ENCODE measurements around the gene OR1F1.

Gene OR1F1

GRCh38 chr16:3149193-3149530 is 38.8 kb upstream of the OR1F1 start:
- Histone ChIP-seq H3K79me2 (ENCODE audit: insufficient read depth, low read depth) (no peaks in the 10 kb centered on the region), H3K4me2 (peak overlapping the region; percentile 99; the same call in 1 of the 2 replicates), H3K27ac (no peak overlapping the region), H3K4me3 (IDR thresholded peaks at IDR 0.05; ENCODE audit: insufficient read depth, low read depth, low read length) (no peak overlapping the region), H4K20me1 (ENCODE audit: insufficient read depth) (no peaks in the 10 kb centered on the region), H2AFZ (ENCODE audit: low read depth) (peak overlapping the region; percentile 65; the same call in 1 of the 2 replicates), H3K27me3 (ENCODE audit: insufficient read depth, low read depth) (peaks cover 5% of the 10 kb centered on the region; the same call in 1 of the 2 replicates), H3K36me3 (ENCODE audit: insufficient read depth) (no peaks in the 10 kb centered on the region), H3K4me1 (ENCODE audit: low read depth, poor library complexity, severe bottlenecking) (peaks cover 15% of the 10 kb centered on the region), H3K9ac (peak overlapping the region; percentile 56; the same call in 1 of the 2 replicates)
- no peak for TF ChIP-seq CTCF (conservative IDR thresholded peaks at IDR 0.05; ENCODE audit: low read depth, low read length)

GRCh38 chr16:3149630-3150345 is 38.2 kb upstream of the OR1F1 start:
- H3K36me3 ChIP-seq (ENCODE audit: insufficient read depth) = no peaks in the 10 kb centered on the region
- peak overlapping the region; percentile 56 for H3K9ac ChIP-seq
- H3K4me3 ChIP-seq (IDR thresholded peaks at IDR 0.05; ENCODE audit: insufficient read depth, low read depth, low read length) = no peak overlapping the region
- peak; percentile 48; the same call in 1 of the 2 replicates for TF ChIP-seq CTCF (conservative IDR thresholded peaks at IDR 0.05; ENCODE audit: low read depth, low read length)
- H3K4me1 ChIP-seq (ENCODE audit: low read depth, poor library complexity, severe bottlenecking) = peaks cover 15% of the 10 kb centered on the region
- H3K27ac ChIP-seq = peak overlapping the region; percentile 45
- H3K27me3 ChIP-seq (ENCODE audit: insufficient read depth, low read depth) = peaks cover 5% of the 10 kb centered on the region; the same call in 1 of the 2 replicates
- H4K20me1 ChIP-seq (ENCODE audit: insufficient read depth) = no peaks in the 10 kb centered on the region
- peak overlapping the region; percentile 65 for H2AFZ ChIP-seq (ENCODE audit: low read depth)
- H3K4me2 ChIP-seq = peak overlapping the region; percentile 99
- no peaks in the 10 kb centered on the region for H3K79me2 ChIP-seq (ENCODE audit: insufficient read depth, low read depth)

GRCh38 chr16:3150346-3151218 is 37.4 kb upstream of the OR1F1 start:
- no peak for TF ChIP-seq CTCF (conservative IDR thresholded peaks at IDR 0.05; ENCODE audit: low read depth, low read length)
- H2AFZ ChIP-seq (ENCODE audit: low read depth) = peak overlapping the region; percentile 65

GRCh38 chr16:3152027-3152276 is 36.1 kb upstream of the OR1F1 start:
- no peaks in the 10 kb centered on the region for H3K36me3 ChIP-seq (ENCODE audit: insufficient read depth)
- H3K4me1 ChIP-seq (ENCODE audit: low read depth, poor library complexity, severe bottlenecking) = peaks cover 15% of the 10 kb centered on the region
- peak overlapping the region; percentile 25 for H3K27ac ChIP-seq
- peak overlapping the region; percentile 33 for H3K4me3 ChIP-seq (IDR thresholded peaks at IDR 0.05; ENCODE audit: insufficient read depth, low read depth, low read length)
- peak overlapping the region; percentile 51 for H2AFZ ChIP-seq (ENCODE audit: low read depth)
- no peaks in the 10 kb centered on the region for H4K20me1 ChIP-seq (ENCODE audit: insufficient read depth)
- peak overlapping the region; percentile 94 for H3K4me2 ChIP-seq
- 0 out of 2 replicates have a peak, but pooled peaks cover 5% of the 10 kb centered on the region for H3K27me3 ChIP-seq (ENCODE audit: insufficient read depth, low read depth)
- no peaks in the 10 kb centered on the region for H3K79me2 ChIP-seq (ENCODE audit: insufficient read depth, low read depth)
- no peak for TF ChIP-seq CTCF (conservative IDR thresholded peaks at IDR 0.05; ENCODE audit: low read depth, low read length)
- no peak overlapping the region; the same call in 1 of the 2 replicates for H3K9ac ChIP-seq

More at GRCh38 chr16:3150346-3151218, 37.4 kb upstream of the OR1F1 start:
- Histone ChIP-seq H3K4me1 (ENCODE audit: low read depth, poor library complexity, severe bottlenecking) (peaks cover 15% of the 10 kb centered on the region), H3K79me2 (ENCODE audit: insufficient read depth, low read depth) (no peaks in the 10 kb centered on the region), H3K4me3 (IDR thresholded peaks at IDR 0.05; ENCODE audit: insufficient read depth, low read depth, low read length) (no peak overlapping the region), H3K27ac (peak overlapping the region; percentile 52), H3K9ac (peak overlapping the region; percentile 56; the same call in 1 of the 2 replicates), H3K27me3 (ENCODE audit: insufficient read depth, low read depth) (0 out of 2 replicates have a peak, but pooled peaks cover 5% of the 10 kb centered on the region), H3K4me2 (peak overlapping the region; percentile 99), H3K36me3 (ENCODE audit: insufficient read depth) (no peaks in the 10 kb centered on the region), H4K20me1 (ENCODE audit: insufficient read depth) (no peaks in the 10 kb centered on the region)
